HG03097 (cell line): ENCODE data around the gene CEP85L.

Source experiments
- ATAC-seq: cut with Tn5 transposase; IDR thresholded peaks from one replicate; pipeline ENCODE4 v1.9.1; 2021; ENCODE audit not compliant: unreplicated experiment, low FRiP score

Gene CEP85L

GRCh38 chr6:118507636-118508035 lies 143.8 kb downstream of the CEP85L start:
- ATAC-seq = no peak

GRCh38 chr6:118506071-118506638 lies 145.2 kb downstream of the CEP85L start:
- no peak for ATAC-seq

GRCh38 chr6:118505656-118506055 lies 145.7 kb downstream of the CEP85L start:
- ATAC-seq = no peak

GRCh38 chr6:118504611-118505010 lies 146.8 kb downstream of the CEP85L start:
- no peak for ATAC-seq

DNA sequence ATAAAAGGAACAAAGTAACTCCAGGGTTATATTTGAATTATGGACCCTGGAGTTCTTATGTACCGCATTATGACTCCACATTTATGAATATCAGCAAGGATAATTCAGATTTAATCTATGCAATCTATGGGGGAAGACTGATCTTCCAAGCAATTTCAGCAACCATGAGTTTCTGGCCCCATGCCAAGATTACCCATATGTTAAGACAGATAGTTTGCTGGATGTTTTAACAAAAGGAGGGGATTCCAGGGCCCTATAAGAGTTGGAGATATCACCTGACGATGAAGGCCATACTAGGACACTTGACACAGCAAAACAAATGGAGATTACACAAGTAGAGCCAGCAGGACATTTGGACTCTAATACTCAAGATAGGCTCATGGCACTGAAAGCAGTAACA lies 149.2 kb downstream of the CEP85L start:
- no peak for ATAC-seq

GRCh38 chr6:118501765-118502164 lies 149.6 kb downstream of the CEP85L start:
- ATAC-seq = no peak

DNA sequence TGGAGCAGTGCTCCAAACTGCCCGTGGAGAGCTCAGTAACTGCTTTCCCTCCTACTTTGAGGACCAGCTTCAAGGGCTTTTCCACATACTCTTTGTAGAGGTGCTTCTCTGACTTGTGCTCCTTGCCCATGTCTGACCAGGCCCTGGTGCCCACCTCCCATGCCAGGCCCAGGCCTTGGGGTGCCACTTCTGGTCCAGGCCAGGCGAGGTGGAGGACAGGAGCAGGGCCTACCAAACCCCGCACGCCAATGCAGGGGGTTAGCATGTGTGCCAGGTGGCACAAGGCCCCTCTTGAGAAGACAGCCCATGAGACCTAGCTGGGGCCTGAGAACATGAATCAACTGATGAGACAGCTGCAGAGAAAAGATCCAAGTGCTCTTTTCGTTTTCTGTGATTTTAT lies 150.3 kb downstream of the CEP85L start:
- ATAC-seq = no peak

- ATAC-seq = no peak
These were observed 151.0 kb downstream of the CEP85L start for GRCh38 chr6:118500130-118501015.

GRCh38 chr6:118495485-118496280 lies 155.7 kb downstream of the CEP85L start:
- no peak for ATAC-seq

DNA sequence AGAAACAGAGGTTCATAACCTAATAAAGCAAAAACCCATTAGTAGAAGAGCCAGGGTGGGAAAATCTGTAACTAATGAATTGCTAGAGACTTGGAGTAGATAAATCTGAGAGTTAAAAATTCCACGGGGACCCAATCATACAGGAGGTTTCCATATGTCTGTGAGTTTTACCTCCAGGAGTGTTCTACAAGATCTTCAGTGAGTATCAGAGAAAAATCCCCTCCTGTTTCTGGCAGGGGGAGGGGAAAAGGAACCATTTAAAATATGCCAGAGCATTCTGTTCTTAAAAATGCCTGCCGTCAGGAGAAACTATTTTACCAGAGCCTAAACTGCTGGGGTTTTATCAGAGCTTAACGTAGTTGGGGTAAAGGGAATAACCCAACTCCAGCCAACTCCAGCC lies 157.3 kb downstream of the CEP85L start:
- ATAC-seq = no peak

- ATAC-seq = no peak
These were observed 161.4 kb downstream of the CEP85L start for GRCh38 chr6:118489990-118490389.

- ATAC-seq = no peak
These were observed 162.8 kb downstream of the CEP85L start for GRCh38 chr6:118488631-118489030.

DNA sequence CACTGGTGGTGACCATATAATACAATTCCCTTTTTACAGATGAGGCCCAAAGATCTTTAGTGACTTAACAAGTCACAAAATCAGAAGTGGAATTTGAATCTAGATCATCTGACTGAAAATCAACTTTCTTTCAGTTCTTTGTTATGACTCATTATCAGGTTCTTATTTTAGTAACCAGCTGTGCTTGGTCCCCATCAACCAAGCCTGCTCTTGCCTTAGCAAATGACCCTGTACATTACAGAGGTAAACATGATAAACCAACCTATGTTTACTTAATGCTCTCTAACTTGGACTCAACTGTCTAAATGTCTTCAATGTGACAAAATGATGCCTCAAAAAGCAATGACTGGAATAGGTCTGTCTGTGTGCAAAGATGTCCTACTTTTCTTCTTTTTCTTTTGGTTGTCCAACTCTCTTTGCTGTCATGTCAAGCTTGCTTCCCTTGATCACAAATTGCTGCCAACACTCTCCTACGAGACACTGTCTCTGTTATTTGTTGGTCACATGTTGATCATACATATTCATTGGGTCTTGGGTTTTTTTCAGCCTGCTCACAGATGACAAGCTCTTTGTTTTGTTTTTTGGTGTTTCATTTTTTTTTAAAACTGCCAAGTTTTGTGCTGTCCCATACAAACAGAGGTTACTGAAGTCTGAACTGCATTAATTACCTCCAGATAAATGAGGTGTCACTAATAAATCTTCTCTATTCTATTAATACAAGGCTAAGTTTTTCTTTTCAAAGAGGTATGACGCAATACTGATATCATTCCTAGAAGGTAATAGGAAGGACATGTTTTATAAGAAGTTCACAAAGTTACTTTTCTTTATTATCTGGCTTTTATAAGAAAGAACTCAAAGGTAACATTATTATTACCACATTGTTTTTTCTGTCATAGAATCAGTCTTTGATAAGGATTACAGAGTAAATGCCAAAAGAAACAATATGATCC lies 165.5 kb downstream of the CEP85L start:
- ATAC-seq = peak; percentile 83

GRCh38 chr6:118476551-118476950 lies 174.8 kb downstream of the CEP85L start:
- no peak for ATAC-seq

DNA sequence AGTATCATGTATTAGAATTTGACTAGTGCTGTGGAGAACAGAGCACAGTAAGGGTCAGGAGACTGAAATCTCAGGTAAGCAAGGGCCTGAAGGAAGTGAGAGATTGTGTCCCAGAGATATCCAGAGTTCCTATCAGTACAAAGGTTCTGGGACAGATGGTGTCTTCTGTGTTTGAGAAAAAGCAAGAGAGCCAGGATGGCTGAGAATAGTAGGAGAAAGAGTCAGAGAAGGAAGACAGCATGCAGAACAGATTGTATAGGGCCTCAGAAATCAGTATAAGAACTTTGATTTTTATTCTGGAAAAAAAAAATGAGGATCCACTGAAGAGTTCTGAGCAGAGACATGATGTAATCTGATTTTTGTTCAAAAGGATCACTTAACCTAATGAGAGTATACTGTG lies 178.1 kb downstream of the CEP85L start:
- ATAC-seq = no peak

DNA sequence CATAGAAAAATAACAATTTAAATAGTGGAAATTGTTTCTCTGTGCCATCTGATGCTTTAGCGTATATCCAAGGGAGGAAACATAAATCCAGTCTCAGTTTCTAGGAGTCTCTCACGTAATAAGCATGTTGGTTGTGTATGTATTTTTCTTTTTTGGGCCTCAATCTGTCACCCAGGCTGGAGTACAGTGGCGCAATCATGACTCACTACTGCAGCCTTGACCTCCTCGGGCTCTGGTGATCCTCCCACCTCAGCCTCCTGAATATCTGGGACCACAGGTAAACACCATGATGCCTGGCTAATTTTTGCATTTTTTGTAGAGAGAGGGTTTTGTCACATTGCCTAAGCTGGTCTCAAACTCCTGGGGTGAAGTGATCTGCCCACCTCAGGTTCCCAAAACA lies 181.9 kb downstream of the CEP85L start:
- ATAC-seq = no peak

DNA sequence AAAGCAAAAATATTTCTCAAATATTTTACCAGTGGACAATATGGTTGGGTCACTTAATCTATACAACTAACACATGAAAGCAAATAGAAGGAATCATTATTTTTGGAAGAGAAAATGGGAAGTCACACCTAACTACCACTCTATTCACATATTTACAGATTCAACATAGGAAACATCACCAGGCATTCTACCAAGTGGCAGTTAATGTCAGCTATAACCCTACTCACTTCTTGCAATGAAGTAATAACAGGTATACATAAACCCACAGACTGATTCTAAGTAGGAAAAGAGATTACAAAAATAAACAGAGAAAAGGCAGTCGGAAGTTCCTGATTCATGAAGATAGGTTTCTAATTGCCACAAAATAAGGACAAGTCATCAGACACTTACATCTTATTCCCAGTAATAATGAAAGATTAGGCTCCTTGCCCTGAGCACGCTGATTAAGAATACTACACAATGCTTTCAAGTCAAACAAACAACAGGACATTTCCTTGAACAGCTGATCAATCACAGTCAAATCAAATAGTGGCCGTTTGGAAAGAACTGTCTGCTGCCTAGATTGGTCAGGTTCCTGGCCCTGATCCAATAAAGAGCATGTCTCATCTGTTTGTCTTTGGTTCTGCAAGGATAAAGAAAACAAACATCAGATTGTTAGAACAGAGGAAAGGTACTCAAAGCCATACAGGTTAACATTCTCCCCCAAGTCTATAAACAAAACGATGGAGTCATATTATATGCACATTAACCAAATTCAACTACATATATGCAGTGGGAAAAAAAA lies 182.5 kb downstream of the CEP85L start:
- no peak for ATAC-seq

DNA sequence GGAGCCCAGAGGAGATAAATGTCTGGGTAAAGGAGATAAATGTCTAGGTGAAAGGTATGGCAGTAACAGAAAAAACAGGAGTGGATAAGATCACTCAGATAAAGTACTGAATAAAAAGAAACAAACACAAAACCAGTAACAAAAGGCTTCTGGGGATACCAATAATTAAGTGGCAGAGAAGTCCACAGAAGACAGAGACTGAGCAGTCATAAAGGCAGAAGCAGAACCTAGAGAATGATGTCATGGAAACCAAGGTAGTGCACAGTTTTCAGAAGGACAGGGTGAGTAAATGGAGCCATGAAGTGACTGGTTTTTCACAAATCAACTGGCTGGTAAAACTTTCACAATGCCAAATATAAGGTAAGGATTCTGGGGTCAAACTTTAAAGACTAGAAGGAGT lies 184.2 kb downstream of the CEP85L start:
- no peak for ATAC-seq

DNA sequence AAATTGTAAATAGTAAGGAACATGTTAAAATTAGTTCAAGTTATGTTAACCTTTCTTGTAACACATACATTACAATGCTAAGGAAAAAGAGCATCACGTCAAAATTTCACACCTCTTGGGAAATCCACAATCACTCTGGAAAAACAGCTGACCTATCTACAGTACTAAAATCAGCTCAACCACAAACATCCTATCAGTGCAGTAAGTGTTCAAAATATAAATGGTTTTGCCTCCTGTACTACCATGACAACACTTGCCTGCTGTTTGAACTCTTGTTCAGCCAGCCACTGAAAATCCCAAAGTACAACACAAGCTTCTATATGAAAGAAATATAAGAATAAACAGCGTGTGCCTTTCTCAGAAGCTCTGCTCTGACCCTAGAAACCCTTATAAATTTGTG lies 186.8 kb downstream of the CEP85L start:
- ATAC-seq = no peak
